GM21423 (cell line): ENCODE data around the gene RSRC1.
"Not testable (repeated sequence)": the region's sequence is repeated elsewhere in the genome, so short reads cannot be mapped to it uniquely, and the experiment has no call there.

Experiments
- ATAC-seq: cut with Tn5 transposase; IDR thresholded peaks from one replicate; pipeline ENCODE4 v1.9.1; 2021; ENCODE audit warnings: mild to moderate bottlenecking, moderate library complexity; ENCODE audit not compliant: unreplicated experiment

The RSRC1 gene

GRCh38 chr3:158109804-158110657, at the start of gene RSRC1:
Gene RSRC1 (plus strand): TSS chr3:158110089. CDS start chr3:158122105, 12,016 bp downstream.
- ATAC-seq: peak; percentile 80

GRCh38 chr3:158065574-158065973, 44.3 kb upstream of the RSRC1 start:
- ATAC-seq: not testable (repeated sequence)

- ATAC-seq: no peak
These were observed 37.1 kb upstream of the RSRC1 start for GRCh38 chr3:158072790-158073189.

- ATAC-seq: no peak
These were observed 35.3 kb upstream of the RSRC1 start for GRCh38 chr3:158074591-158074990.

GRCh38 chr3:158079599-158079998, 30.3 kb upstream of the RSRC1 start:
- ATAC-seq: no peak

GRCh38 chr3:158084651-158085050, 25.2 kb upstream of the RSRC1 start:
- no peak for ATAC-seq

- no peak for ATAC-seq
These were observed 24.5 kb upstream of the RSRC1 start for GRCh38 chr3:158085358-158085757.

- ATAC-seq: no peak
These were observed 24.0 kb upstream of the RSRC1 start for GRCh38 chr3:158085931-158086330.

- no peak for ATAC-seq
These were observed 23.5 kb upstream of the RSRC1 start for GRCh38 chr3:158086361-158086760.

- no peak for ATAC-seq
These were observed 23.1 kb upstream of the RSRC1 start for GRCh38 chr3:158086776-158087175.

- no peak for ATAC-seq
These were observed 18.4 kb upstream of the RSRC1 start for GRCh38 chr3:158091531-158091930.

GRCh38 chr3:158093526-158093925, 16.4 kb upstream of the RSRC1 start:
- no peak for ATAC-seq

GRCh38 chr3:158094235-158095110, 15.4 kb upstream of the RSRC1 start:
- peak; percentile 43 for ATAC-seq

GRCh38 chr3:158095111-158095813, 14.6 kb upstream of the RSRC1 start:
- peak; percentile 19 for ATAC-seq

GRCh38 chr3:158095814-158096704, 13.8 kb upstream of the RSRC1 start:
- no peak for ATAC-seq

GRCh38 chr3:158097081-158097592, 12.8 kb upstream of the RSRC1 start:
- ATAC-seq: no peak

- peak; percentile 80 for ATAC-seq
These were observed 12.1 kb upstream of the RSRC1 start for GRCh38 chr3:158097593-158098308.

- ATAC-seq: no peak
These were observed 11.6 kb upstream of the RSRC1 start for GRCh38 chr3:158098309-158098639.

- ATAC-seq: no peak
These were observed 11.0 kb upstream of the RSRC1 start for GRCh38 chr3:158098834-158099424.
